IMR-90 (cell line): ENCODE results near the gene DDX46. TPM values are rescaled to one million over a fixed set of nuclear protein-coding genes. Genes with fewer than 3 reads are reported as not detected.

Experiments
- ATAC-seq: fragments of 200-7000 bp; cut with Tn5 transposase; 2 replicates; pipeline ENCODE4 v1.9.1; 2020; ENCODE audit warnings: low read depth, mild to moderate bottlenecking, moderate library complexity
- BruUV-seq: library from RNA; stranded (reverse); fragments of 400-500 nt; replicated peaks from 2 replicates; lab custom pipeline; 2021; lab: Mats Ljungman, UMichigan
- CTCF ChIA-PET: fragments of 300-600 bp; formaldehyde crosslinking; extraction: SDS; loops from one replicate; lab custom pipeline; 2021; ENCODE audit warnings: antibody characterized with exemption; lab: Yijun Ruan, JAX
- POLR2A ChIA-PET: fragments of 300-600 bp; sonication (Branson Sonifier 250); formaldehyde crosslinking; loops from one replicate; lab custom pipeline; 2022; ENCODE audit warnings: antibody characterized with exemption; ENCODE audit not compliant: unreplicated experiment; lab: Charles Lee
- DNase-seq: peaks from one replicate; pipeline ENCODE4 v3.0.0; 2013
- H2AFZ ChIP-seq: replicated peaks from 2 replicates; pipeline ENCODE3; 2013; ENCODE audit warnings: low read length, mild to moderate bottlenecking; ENCODE audit not compliant: poor library complexity
- H2AK5ac ChIP-seq: 2 replicates; pipeline ENCODE4 v1.6.1; 2013; ENCODE audit warnings: low read depth, low read length, inconsistent platforms
- H2AK9ac ChIP-seq: replicated peaks from 2 replicates; pipeline ENCODE3; 2013; ENCODE audit warnings: mild to moderate bottlenecking, low read depth, low read length, moderate library complexity; ENCODE audit not compliant: poor library complexity
- H2BK120ac ChIP-seq: 2 replicates; pipeline ENCODE4 v1.6.1; 2013; ENCODE audit warnings: low read depth, low read length, inconsistent platforms
- H2BK15ac ChIP-seq: 3 replicates; pipeline ENCODE4 v1.6.1; 2013; ENCODE audit warnings: low read depth, low read length, inconsistent platforms
- H2BK20ac ChIP-seq: 2 replicates; pipeline ENCODE4 v1.6.1; 2013; ENCODE audit warnings: low read depth, mild to moderate bottlenecking, inconsistent platforms, low read length, moderate library complexity
- H2BK5ac ChIP-seq: 2 replicates; pipeline ENCODE4 v1.6.1; 2013; ENCODE audit warnings: mild to moderate bottlenecking, low read depth, low read length, inconsistent platforms; ENCODE audit not compliant: poor library complexity, severe bottlenecking
- H3K14ac ChIP-seq: replicated peaks from 2 replicates; pipeline ENCODE4 v1.6.1; 2013; ENCODE audit warnings: low read depth, low read length, inconsistent platforms
- H3K18ac ChIP-seq: 2 replicates; pipeline ENCODE4 v1.6.1; 2013; ENCODE audit warnings: low read depth, low read length, control low read depth
- H3K23ac ChIP-seq: 2 replicates; pipeline ENCODE4 v1.6.1; 2013; ENCODE audit warnings: low read depth, low read length, inconsistent platforms
- H3K27ac ChIP-seq: 2 replicates; pipeline ENCODE4 v1.5.1; 2013; ENCODE audit warnings: mild to moderate bottlenecking, control low read depth, low read length; ENCODE audit not compliant: insufficient read depth
- H3K27me3 ChIP-seq: 2 replicates; pipeline ENCODE4 v1.6.1; 2013; ENCODE audit warnings: low read length; ENCODE audit not compliant: control insufficient read depth, insufficient read depth
- H3K36me3 ChIP-seq: 2 replicates; pipeline ENCODE4 v1.6.1; 2013; ENCODE audit warnings: low read length, mixed read lengths; ENCODE audit not compliant: control insufficient read depth, insufficient read depth
- H3K4ac ChIP-seq: 2 replicates; pipeline ENCODE4 v1.6.1; 2013; ENCODE audit warnings: low read depth, low read length, inconsistent platforms
- H3K4me1 ChIP-seq: 2 replicates; pipeline ENCODE4 v1.6.1; 2013; ENCODE audit warnings: low read length, mixed read lengths; ENCODE audit not compliant: control insufficient read depth, insufficient read depth
- H3K4me2 ChIP-seq: 2 replicates; pipeline ENCODE4 v1.6.1; 2013; ENCODE audit warnings: low read depth, mild to moderate bottlenecking, control low read depth, low read length, moderate library complexity
- H3K4me3 ChIP-seq: 2 replicates; pipeline ENCODE4 v1.5.1; 2013; ENCODE audit warnings: low read depth, mild to moderate bottlenecking, control low read depth, low read length, moderate library complexity; ENCODE audit not compliant: insufficient read depth
- H3K56ac ChIP-seq: 2 replicates; pipeline ENCODE4 v1.6.1; 2013; ENCODE audit warnings: low read length, inconsistent platforms; ENCODE audit not compliant: insufficient read depth; ENCODE audit errors: extremely low read depth
- H3K79me1 ChIP-seq, 2 experiments: 2 replicates each; pipeline ENCODE4 v1.6.1; 2013; ENCODE audit warnings: low read length in 2 of 2, inconsistent platforms in 1 of 2, low read depth in 1 of 2
- H3K9ac ChIP-seq: 2 replicates; pipeline ENCODE4 v1.6.1; 2013; ENCODE audit warnings: low read depth, low read length, control low read depth
- H3K9me1 ChIP-seq: 2 replicates; pipeline ENCODE4 v1.6.1; 2013; ENCODE audit warnings: low read length, inconsistent platforms; ENCODE audit not compliant: insufficient read depth
- H3K9me3 ChIP-seq: 2 replicates; pipeline ENCODE4 v1.6.1; 2013; ENCODE audit warnings: low read length; ENCODE audit not compliant: control insufficient read depth, insufficient read depth
- H4K20me1 ChIP-seq: 2 replicates; pipeline ENCODE4 v1.6.1; 2013; ENCODE audit warnings: low read length, inconsistent platforms; ENCODE audit not compliant: insufficient read depth
- H4K5ac ChIP-seq: 2 replicates; pipeline ENCODE4 v1.6.1; 2013; ENCODE audit warnings: mild to moderate bottlenecking, low read depth, low read length, control low read depth
- H4K8ac ChIP-seq, 2 experiments: 2 replicates each; pipeline ENCODE4 v1.6.1; 2013; ENCODE audit warnings: low read depth in 2 of 2, low read length in 2 of 2, control low read depth in 1 of 2, inconsistent platforms in 1 of 2
- H4K91ac ChIP-seq: 2 replicates; pipeline ENCODE4 v1.6.1; 2013; ENCODE audit warnings: low read depth, low read length, inconsistent platforms; ENCODE audit not compliant: insufficient read depth
- CHD1 ChIP-seq: IDR thresholded peaks from 2 replicates; pipeline ENCODE4 v1.6.1; 2012; ENCODE audit warnings: low read depth, low read length, improper control_type of control experiment
- FOS ChIP-seq: fragments of 150-350 bp; IDR thresholded peaks from 2 replicates; pipeline ENCODE4 v1.6.1; 2016; ENCODE audit warnings: low read depth, low read length
- MAZ ChIP-seq: IDR thresholded peaks from 2 replicates; pipeline ENCODE4 v1.6.1; 2012; ENCODE audit warnings: low read depth, mild to moderate bottlenecking, low read length, improper control_type of control experiment, moderate library complexity, borderline replicate concordance
- MXI1 ChIP-seq: IDR thresholded peaks from 2 replicates; pipeline ENCODE4 v1.6.1; 2012; ENCODE audit warnings: low read depth, mild to moderate bottlenecking, low read length, moderate library complexity, borderline replicate concordance
- NFE2L2 ChIP-seq: fragments of 150-350 bp; IDR thresholded peaks from 2 replicates; pipeline ENCODE4 v1.6.1; 2016; ENCODE audit warnings: low read depth, mild to moderate bottlenecking, low read length
- RAD21 ChIP-seq: IDR thresholded peaks from 2 replicates; pipeline ENCODE4 v1.6.1; 2012; ENCODE audit warnings: low read length, improper control_type of control experiment
- RCOR1 ChIP-seq: IDR thresholded peaks from 2 replicates; pipeline ENCODE4 v1.6.1; 2012; ENCODE audit warnings: mild to moderate bottlenecking, low read length, improper control_type of control experiment; ENCODE audit not compliant: insufficient replicate concordance
- WGBS, 2 experiments: methylation state at CpG; one replicate each; pipeline versions ENCODE4 v1.1.5 to v1.1.7; 2013; ENCODE audit warnings: missing lambda C conversion rate in 2 of 2; ENCODE audit not compliant: insufficient read length in 1 of 2; ENCODE audit errors: extremely low coverage in 2 of 2; 5-methylcytosine and 5-hydroxymethylcytosine counted together
- dilution Hi-C: fragments of 300-500 bp; cut with HindIII; formaldehyde crosslinking; loops from one replicate; pipeline ENCODE4 v1.14.3; 2018; ENCODE audit warnings: low sequenced_read_pairs; ENCODE audit not compliant: unreplicated experiment
- in situ Hi-C: fragments of 300-500 bp; cut with MboI; formaldehyde crosslinking; loops from 3 replicates; pipeline ENCODE4 v1.14.3; 2019; ENCODE audit warnings: low sequenced_read_pairs, inconsistent platforms, mixed read lengths
- intact Hi-C: fragments of 100-400 bp; cut with micrococcal nuclease; formaldehyde crosslinking; loops from 2 replicates; pipeline ENCODE4 v1.10.0; 2022
- polyA plus RNA-seq, 3 experiments: library from polyadenylated mRNA; depleted of rRNA; stranded (reverse); fragments of >200 nt; gene quantifications; 2 replicates each; pipeline ENCODE4 v1.2.3, GENCODE V29; 2012; ENCODE audit warnings: low replicate concordance in 1 of 3
- total RNA-seq: library from RNA; depleted of rRNA; stranded (reverse); fragments of >200 nt; gene quantifications from 2 replicates; pipeline ENCODE4 v1.2.3, GENCODE V29; 2012
- TF ChIP-seq, protein P1 (sequence below): fragments of 150-350 bp; IDR thresholded peaks from 2 replicates; pipeline ENCODE4 v1.6.1; 2016; ENCODE audit warnings: low read depth, mild to moderate bottlenecking, low read length, moderate library complexity, borderline replicate concordance
- TF ChIP-seq, protein P2 (sequence below): fragments of 150-350 bp; IDR thresholded peaks from 2 replicates; pipeline ENCODE4 v1.6.1; 2017; ENCODE audit warnings: mild to moderate bottlenecking, antibody characterized with exemption, low read length, low read depth

Gene DDX46
- total and polyA plus RNA-seq, 2 of the 4 experiments (the other 2 are of a cell fraction) = 22.5 to 26.0 TPM

DNA sequence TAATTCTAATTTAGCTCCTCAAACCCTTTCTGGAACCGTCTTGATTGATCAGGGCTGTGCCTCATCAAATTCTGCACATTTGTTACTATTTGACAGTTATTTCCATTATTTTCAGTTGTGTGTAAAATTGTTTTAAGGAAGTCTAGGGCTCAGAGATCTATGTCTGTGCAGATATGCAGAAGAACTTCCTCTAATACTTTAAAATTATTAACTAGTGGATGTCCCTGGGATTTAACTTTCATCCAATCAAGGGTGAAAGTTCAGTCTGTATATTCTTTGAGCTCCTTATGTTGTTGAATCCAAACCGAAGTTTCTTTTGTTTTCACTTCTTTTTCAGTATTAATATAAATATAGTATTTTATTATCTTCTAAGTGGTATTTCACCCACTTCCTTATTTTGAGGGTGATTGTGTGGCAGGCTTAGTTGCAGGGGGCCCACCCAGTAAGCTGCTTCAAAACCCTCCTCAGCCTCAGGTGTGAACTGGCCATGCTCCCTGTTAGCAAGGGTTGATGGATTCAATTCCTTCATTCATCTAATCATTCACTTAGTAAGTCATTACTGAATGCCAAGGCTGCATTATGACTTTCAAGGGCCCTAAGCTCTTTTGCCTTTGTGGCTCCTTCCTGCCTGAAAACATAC is 22.3 kb upstream of the DDX46 start:
- no peak overlapping the region for H2AK9ac ChIP-seq
- no peak overlapping the region for H2BK15ac ChIP-seq
- TF ChIP-seq RAD21 = no peak
- TF ChIP-seq FOS = no peak
- no peak for TF ChIP-seq MAZ
- TF ChIP-seq, protein P1, sequence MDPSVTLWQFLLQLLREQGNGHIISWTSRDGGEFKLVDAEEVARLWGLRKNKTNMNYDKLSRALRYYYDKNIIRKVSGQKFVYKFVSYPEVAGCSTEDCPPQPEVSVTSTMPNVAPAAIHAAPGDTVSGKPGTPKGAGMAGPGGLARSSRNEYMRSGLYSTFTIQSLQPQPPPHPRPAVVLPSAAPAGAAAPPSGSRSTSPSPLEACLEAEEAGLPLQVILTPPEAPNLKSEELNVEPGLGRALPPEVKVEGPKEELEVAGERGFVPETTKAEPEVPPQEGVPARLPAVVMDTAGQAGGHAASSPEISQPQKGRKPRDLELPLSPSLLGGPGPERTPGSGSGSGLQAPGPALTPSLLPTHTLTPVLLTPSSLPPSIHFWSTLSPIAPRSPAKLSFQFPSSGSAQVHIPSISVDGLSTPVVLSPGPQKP = no peak
- TF ChIP-seq NFE2L2 = no peak
- no peak for TF ChIP-seq RCOR1
- TF ChIP-seq MXI1 = no peak
- no peak for TF ChIP-seq CHD1
- TF ChIP-seq, protein P2, sequence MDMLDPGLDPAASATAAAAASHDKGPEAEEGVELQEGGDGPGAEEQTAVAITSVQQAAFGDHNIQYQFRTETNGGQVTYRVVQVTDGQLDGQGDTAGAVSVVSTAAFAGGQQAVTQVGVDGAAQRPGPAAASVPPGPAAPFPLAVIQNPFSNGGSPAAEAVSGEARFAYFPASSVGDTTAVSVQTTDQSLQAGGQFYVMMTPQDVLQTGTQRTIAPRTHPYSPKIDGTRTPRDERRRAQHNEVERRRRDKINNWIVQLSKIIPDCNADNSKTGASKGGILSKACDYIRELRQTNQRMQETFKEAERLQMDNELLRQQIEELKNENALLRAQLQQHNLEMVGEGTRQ = no peak
- H2AFZ ChIP-seq = no peak overlapping the region
- H2AK5ac ChIP-seq = no peak overlapping the region
- no CpG with 5 or more reads among the region's 2 CpGs for WGBS, 2 experiments
- no peaks in the 10 kb centered on the region; the same call in 1 of the 2 replicates for H3K9me1 ChIP-seq
- H3K27me3 ChIP-seq = no peaks in the 10 kb centered on the region
- BruUV-seq = no TSS peak
- H3K9me3 ChIP-seq = no peaks in the 10 kb centered on the region
- H3K79me1 ChIP-seq = peaks cover 7 to 23% of the 10 kb centered on the region in 2 experiments; a peak in 3 of 4 replicates
- H3K4me2 ChIP-seq = no peak overlapping the region
- H3K4me3 ChIP-seq = no peak overlapping the region
- H4K20me1 ChIP-seq = peaks cover 6% of the 10 kb centered on the region; the same call in 1 of the 2 replicates
- dilution Hi-C loops = no loop called here
- H3K18ac ChIP-seq = no peak overlapping the region
- H4K5ac ChIP-seq = no peak overlapping the region
- peaks cover 3% of the 10 kb centered on the region; the same call in 1 of the 2 replicates for H3K4me1 ChIP-seq
- H4K91ac ChIP-seq = no peak overlapping the region
- CTCF ChIA-PET = no interaction called here
- POLR2A ChIA-PET = no interaction called here
- H3K56ac ChIP-seq = no peak overlapping the region
- no peak overlapping the region for H3K9ac ChIP-seq
- H2BK120ac ChIP-seq = no peak overlapping the region
- intact Hi-C loops = loop anchor here (5.0 kb wide), 1 partner anchor 531 kb away; no protein-coding TSS in a partner anchor
- H4K8ac ChIP-seq = no peak overlapping the region; a peak in 1 of 4 replicates
- no peak overlapping the region for H2BK5ac ChIP-seq
- no peak overlapping the region for H3K23ac ChIP-seq
- H3K4ac ChIP-seq = no peak overlapping the region
- no peak overlapping the region for H3K14ac ChIP-seq
- H3K36me3 ChIP-seq = no peaks in the 10 kb centered on the region
- DNase-seq (no peak), ATAC-seq (no peak)
- in situ Hi-C loops = no loop called here
- H2BK20ac ChIP-seq = no peak overlapping the region
- H3K27ac ChIP-seq = no peak overlapping the region
